ENCODE data around the gene CARD8. TPM values are rescaled to one million over a fixed set of nuclear protein-coding genes. Genes with fewer than 3 reads are reported as not detected.

CARD8 gene
- total and polyA plus RNA-seq, 2 of the 8 experiments (the other 6 are each of a cell fraction or from before 2014, with no cell fraction given) = 8.9 to 24.4 TPM

DNA sequence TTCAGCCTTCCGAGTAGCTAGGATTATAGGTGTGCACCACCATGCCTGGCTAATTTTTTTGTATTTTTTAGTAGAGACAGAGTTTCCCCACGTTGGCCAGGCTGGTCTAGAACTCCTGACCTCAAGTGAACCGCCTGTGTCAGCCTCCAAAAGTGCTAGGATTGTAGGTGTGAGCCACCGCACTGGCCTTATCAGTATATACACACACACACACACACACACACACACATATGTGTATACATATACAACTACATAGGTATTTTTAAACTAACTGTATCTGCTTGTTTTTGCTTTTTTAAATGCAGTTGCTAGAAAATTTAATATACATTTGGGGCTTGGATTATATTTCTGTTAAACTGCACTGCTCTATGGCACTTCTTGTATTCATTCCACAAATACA lies 3.1 kb downstream of the CARD8 start:
- 89% methylated on average over 4 of the region's 4 CpGs; no CpG with 5 or more reads in 1 of the 2 experiments for WGBS, 2 experiments (ENCODE audit: extremely low coverage in 1 of 2, insufficient coverage in 1 of 2, insufficient read length in 1 of 2, insufficient replicate concordance in 2 of 2, low coverage in 1 of 2, low lambda C conversion rate in 2 of 2, missing lambda C conversion rate in 1 of 2)
- POLR2A ChIA-PET (ENCODE audit: partially characterized antibody) = no interaction called here
- DNase-seq (ENCODE audit: low read depth in 1 of 2, low spot score in 2 of 2) (no peak), FAIRE-seq (no peak)
- no peaks in the 10 kb centered on the region for H3K27me3 ChIP-seq (replicated peaks in 1 of 4; ENCODE audit: control insufficient read depth in 3 of 4, extremely low read depth in 1 of 4, insufficient read depth in 3 of 4, low read length in 3 of 4)
- H3K14ac ChIP-seq (ENCODE audit: insufficient read length) = no peak overlapping the region
- H3K9me3 ChIP-seq (ENCODE audit: insufficient read depth in 2 of 2, low read depth in 1 of 2, low read length in 1 of 2) = peaks cover 0 to 5% of the 10 kb centered on the region in 2 experiments; a peak in 1 of 4 replicates
- no peak for TF ChIP-seq BRCA1 (IDR thresholded peaks at IDR 0.05; ENCODE audit: low read depth, low read length)
- no peak for TF ChIP-seq SRF (IDR thresholded peaks at IDR 0.05; ENCODE audit: low read depth, low read length)
- TF ChIP-seq SIX5 (IDR thresholded peaks at IDR 0.05; ENCODE audit: low read depth, low read length) = no peak
- TF ChIP-seq PHF8 (conservative IDR thresholded peaks at IDR 0.05; ENCODE audit: low read depth, low read length) = no peak
- no peak for TF ChIP-seq EGR1 (IDR thresholded peaks at IDR 0.05; ENCODE audit: borderline replicate concordance, low read depth, low read length)
- H4K8ac ChIP-seq (ENCODE audit: extremely low read depth, insufficient read depth, low read length) = no peak overlapping the region
- no peaks in the 10 kb centered on the region; a peak in 1 of 8 replicates for H3K36me3 ChIP-seq (ENCODE audit: control insufficient read depth in 2 of 4, insufficient read depth in 4 of 4, low read length in 3 of 4)
- no peaks in the 10 kb centered on the region for H3K23me2 ChIP-seq (ENCODE audit: low read depth, low read length)
- CTCF ChIA-PET (ENCODE audit: partially characterized antibody) = interaction anchor here (0.8 kb wide), 1 partner anchor 61 kb away, joined by 3 read pairs; no protein-coding TSS in a partner anchor
- H3K79me2 ChIP-seq (ENCODE audit: control insufficient read depth in 1 of 2, insufficient read depth in 2 of 2, low read length in 2 of 2) = peaks cover 0 to 5% of the 10 kb centered on the region in 2 experiments; a peak in 1 of 4 replicates
- no peak overlapping the region for H4K91ac ChIP-seq (replicated peaks; ENCODE audit: insufficient read length, low read length)
- no peak overlapping the region for H2BK20ac ChIP-seq (ENCODE audit: low read length)
- no peak overlapping the region for H3K56ac ChIP-seq (replicated peaks; ENCODE audit: insufficient read length, low read depth, low read length)
- H2BK12ac ChIP-seq (ENCODE audit: low read depth, low read length) = no peak overlapping the region
- H3K4ac ChIP-seq (replicated peaks; ENCODE audit: insufficient read length, low read depth, low read length) = no peak overlapping the region
- H3K4me3 ChIP-seq (ENCODE audit: extremely low read depth in 1 of 4, insufficient read depth in 2 of 4, low read depth in 3 of 4, low read length in 4 of 4) = no peak overlapping the region
- no peak overlapping the region for H2AFZ ChIP-seq (ENCODE audit: low read length)
- no peak overlapping the region for H4K5ac ChIP-seq (ENCODE audit: insufficient read length, low read depth, low read length)
- no peak overlapping the region for H2BK15ac ChIP-seq (ENCODE audit: low read length)
- no peak overlapping the region for H2BK5ac ChIP-seq (ENCODE audit: low read depth, low read length)
- no peak overlapping the region for H3K18ac ChIP-seq (ENCODE audit: extremely low read depth, low read length)
- H2BK120ac ChIP-seq (replicated peaks; ENCODE audit: low read depth, low read length) = no peak overlapping the region
- no peak overlapping the region for H2AK5ac ChIP-seq (ENCODE audit: low read depth, low read length)
- H3K79me1 ChIP-seq (ENCODE audit: low read depth, low read length) = no peaks in the 10 kb centered on the region
- H3K4me1 ChIP-seq (replicated peaks in 1 of 4; ENCODE audit: control insufficient read depth in 3 of 4, insufficient read depth in 4 of 4, low read length in 3 of 4) = no peaks in the 10 kb centered on the region
- H3K4me2 ChIP-seq (ENCODE audit: insufficient read depth in 1 of 2, low read depth in 2 of 2, low read length in 2 of 2) = no peak overlapping the region
- no peak overlapping the region for H3K9ac ChIP-seq (replicated peaks in 1 of 4; ENCODE audit: extremely low read depth in 1 of 4, low read depth in 3 of 4, low read length in 3 of 4)
- H3K27ac ChIP-seq (ENCODE audit: low read depth, low read length) = no peak overlapping the region
- no peak overlapping the region for H3K23ac ChIP-seq (ENCODE audit: insufficient read length)
- no peaks in the 10 kb centered on the region for H4K20me1 ChIP-seq (replicated peaks in 1 of 2; ENCODE audit: control insufficient read depth in 1 of 2, insufficient read depth in 2 of 2, low read length in 2 of 2)

Measured in H1 (cell line).